Psoas muscle (tissue), 8 donors: ENCODE results near the gene STX16. TPM values are rescaled to one million over a fixed set of nuclear protein-coding genes. Genes with fewer than 3 reads are reported as not detected.

Source experiments
- ATAC-seq, 4 donors: fragments of 200-7000 bp; cut with Tn5 transposase; one replicate each; pipeline ENCODE4 v1.9.1; 2020; ENCODE audit warnings: moderate library complexity in 3 of 4, mild to moderate bottlenecking in 2 of 4
- DNase-seq, 2 donors: peaks; one replicate each; pipeline ENCODE4 v3.0.0-alpha.2; 2020
- H3K27ac ChIP-seq: fragments of 200-600 bp; one replicate; pipeline ENCODE4 v1.8.0; 2022
- H3K27me3 ChIP-seq, 3 donors: fragments of 200-600 bp in 1 of 3; one replicate each; pipeline versions ENCODE4 v1.6.1 to v1.8.0; 2013 to 2022; ENCODE audit warnings: low read length in 2 of 3, mild to moderate bottlenecking in 2 of 3, moderate library complexity in 1 of 3; ENCODE audit not compliant: insufficient read depth in 3 of 3
- H3K36me3 ChIP-seq, 2 donors: fragments of 200-600 bp in 1 of 2; one replicate each; pipeline versions ENCODE4 v1.6.1 to v1.8.0; 2013 to 2022; ENCODE audit warnings: low read depth in 1 of 2, mild to moderate bottlenecking in 1 of 2, moderate library complexity in 1 of 2; ENCODE audit not compliant: insufficient read depth in 1 of 2
- H3K4me1 ChIP-seq: fragments of 200-600 bp; one replicate; pipeline ENCODE4 v1.8.0; 2022
- H3K4me3 ChIP-seq: fragments of 200-600 bp; one replicate; pipeline ENCODE4 v1.8.0; 2022; ENCODE audit warnings: mild to moderate bottlenecking
- H3K9me3 ChIP-seq: fragments of 200-600 bp; one replicate; pipeline ENCODE4 v1.8.0; 2022
- WGBS, 3 donors: extraction: QIAGEN DNeasy Blood & Tissue Kit; methylation state at CpG; one replicate each; pipeline versions ENCODE4 v1.1.6 to v1.1.7; 2013; 5-methylcytosine and 5-hydroxymethylcytosine counted together
- intact Hi-C, 2 donors: fragments of 100-400 bp; cut with DNase I; formaldehyde crosslinking; loops; one replicate each; pipeline versions ENCODE4 v1.11.0 to v1.14.2; 2022
- polyA plus RNA-seq, 3 donors: library from polyadenylated mRNA; stranded (reverse); fragments of 200-250 nt; gene quantifications; one replicate each; pipeline ENCODE4 v1.2.3, GENCODE V29; 2013
- total RNA-seq, 4 donors: library from RNA; stranded (reverse); fragmentation: NEBNext Ultra II Directional in 2 of 4; extraction: Animal tissue kit (Norgen Biotek cat#: 25700) in 2 of 4; gene quantifications; one replicate each; pipeline versions ENCODE4 v1.2.1 to v1.2.4, GENCODE V29; 2021 to 2023
- TF ChIP-seq, protein P1 (sequence below): fragments of 200-600 bp; IDR thresholded peaks from one replicate; pipeline ENCODE4 v1.8.0; 2022; ENCODE audit warnings: antibody characterized with exemption
- donor health status: healthy with polysubstance abuse.
- donor health status: DM: no; HTN: no; CAD: no; lungs with moderate emphysema.
- donor health status: Bipolar disorder and iron deficiency.
- donor health status: healthy.
- donor health status: DM: yes; HTN: yes; CAD: no.
- donor health status: DM: no; HTN: no; CAD: no.
- donor health status: DM: no; HTN: no; CAD: no.
- donor health status: DM: yes; HTN: yes; CAD: no.

Gene STX16
- total and polyA plus RNA-seq, 7 donors: 17.5 to 58.1 (median 20.0) TPM

DNA sequence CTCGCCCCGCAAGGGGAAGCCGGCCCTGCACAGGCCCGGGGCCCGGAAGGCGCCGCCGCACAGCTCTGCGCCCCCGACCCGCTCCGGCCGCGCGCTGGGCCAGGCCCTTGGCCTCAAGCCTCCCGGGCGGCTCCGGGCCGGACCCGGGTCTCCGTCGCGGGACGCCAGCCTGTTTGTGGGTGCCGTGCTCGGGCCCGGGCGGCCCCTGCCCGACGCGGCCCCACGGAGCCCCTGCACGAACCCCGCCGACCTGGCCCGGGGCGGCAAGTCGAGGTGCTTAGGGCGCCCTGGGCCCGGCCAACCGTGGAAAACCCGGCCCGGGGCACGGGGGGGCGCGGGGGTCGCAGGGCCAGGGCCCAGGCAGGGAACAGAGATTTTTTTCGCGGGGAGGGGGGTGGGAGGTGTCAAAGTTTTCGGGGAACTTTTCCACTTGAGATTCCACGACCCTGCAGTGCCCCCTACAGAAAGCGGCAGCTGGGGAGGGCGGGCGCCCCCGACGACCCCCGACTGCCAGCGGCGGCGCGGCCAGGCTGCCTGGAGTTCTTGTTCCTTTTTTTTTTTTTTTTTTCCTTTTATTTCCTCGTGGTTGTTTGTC is 805 bp upstream of the STX16 start:
- DNase-seq: no peak
- TF ChIP-seq, protein P1, sequence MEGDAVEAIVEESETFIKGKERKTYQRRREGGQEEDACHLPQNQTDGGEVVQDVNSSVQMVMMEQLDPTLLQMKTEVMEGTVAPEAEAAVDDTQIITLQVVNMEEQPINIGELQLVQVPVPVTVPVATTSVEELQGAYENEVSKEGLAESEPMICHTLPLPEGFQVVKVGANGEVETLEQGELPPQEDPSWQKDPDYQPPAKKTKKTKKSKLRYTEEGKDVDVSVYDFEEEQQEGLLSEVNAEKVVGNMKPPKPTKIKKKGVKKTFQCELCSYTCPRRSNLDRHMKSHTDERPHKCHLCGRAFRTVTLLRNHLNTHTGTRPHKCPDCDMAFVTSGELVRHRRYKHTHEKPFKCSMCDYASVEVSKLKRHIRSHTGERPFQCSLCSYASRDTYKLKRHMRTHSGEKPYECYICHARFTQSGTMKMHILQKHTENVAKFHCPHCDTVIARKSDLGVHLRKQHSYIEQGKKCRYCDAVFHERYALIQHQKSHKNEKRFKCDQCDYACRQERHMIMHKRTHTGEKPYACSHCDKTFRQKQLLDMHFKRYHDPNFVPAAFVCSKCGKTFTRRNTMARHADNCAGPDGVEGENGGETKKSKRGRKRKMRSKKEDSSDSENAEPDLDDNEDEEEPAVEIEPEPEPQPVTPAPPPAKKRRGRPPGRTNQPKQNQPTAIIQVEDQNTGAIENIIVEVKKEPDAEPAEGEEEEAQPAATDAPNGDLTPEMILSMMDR: no peak
- no peaks in the 10 kb centered on the region for H3K9me3 ChIP-seq
- 2 to 4% (median 2%) methylated on average over 45 to 62 of the region's 62 CpGs for WGBS, 3 donors
- intact Hi-C loops: loop anchor here (2.0 to 10.0 kb wide), 6 partner anchors 42 to 413 kb away; partner anchors contain the start of genes NPEPL1 (in 2 of the 2), ATP5F1E (in 1 of the 2) and RAB22A (in 1 of the 2)
- H3K36me3 ChIP-seq: no peaks in the 10 kb centered on the region
- H3K4me1 ChIP-seq: peaks cover 50% of the 10 kb centered on the region
- peak overlapping the region; percentile 93 for H3K27ac ChIP-seq
- peak; percentile 3 to 18 (median 15) for ATAC-seq
- no peaks in the 10 kb centered on the region for H3K27me3 ChIP-seq
- H3K4me3 ChIP-seq: peak overlapping the region; percentile 73

DNA sequence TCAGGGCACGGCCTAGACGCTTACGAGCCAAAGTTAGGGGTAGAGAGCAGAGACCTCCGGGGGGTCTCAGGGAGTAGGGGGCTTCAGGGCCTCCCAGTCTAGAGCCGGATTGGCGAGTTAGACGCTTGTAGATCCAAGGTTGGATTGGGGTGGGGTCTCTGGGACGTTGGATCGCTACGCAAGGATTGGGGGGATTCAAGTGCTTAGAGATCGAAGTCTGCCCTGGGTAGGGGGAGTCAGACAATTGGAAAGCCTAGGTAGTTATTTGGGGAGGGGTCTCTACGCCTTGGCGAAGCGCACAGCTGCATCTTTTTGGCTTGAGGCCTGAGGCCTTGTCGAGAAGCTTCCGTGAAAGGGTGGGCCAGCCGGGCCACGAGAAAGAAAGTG is 469 bp downstream of the STX16 start:
- Histone ChIP-seq H3K36me3 (no peaks in the 10 kb centered on the region), H3K27ac (peak overlapping the region; percentile 93)
- no peak for DNase-seq

DNA sequence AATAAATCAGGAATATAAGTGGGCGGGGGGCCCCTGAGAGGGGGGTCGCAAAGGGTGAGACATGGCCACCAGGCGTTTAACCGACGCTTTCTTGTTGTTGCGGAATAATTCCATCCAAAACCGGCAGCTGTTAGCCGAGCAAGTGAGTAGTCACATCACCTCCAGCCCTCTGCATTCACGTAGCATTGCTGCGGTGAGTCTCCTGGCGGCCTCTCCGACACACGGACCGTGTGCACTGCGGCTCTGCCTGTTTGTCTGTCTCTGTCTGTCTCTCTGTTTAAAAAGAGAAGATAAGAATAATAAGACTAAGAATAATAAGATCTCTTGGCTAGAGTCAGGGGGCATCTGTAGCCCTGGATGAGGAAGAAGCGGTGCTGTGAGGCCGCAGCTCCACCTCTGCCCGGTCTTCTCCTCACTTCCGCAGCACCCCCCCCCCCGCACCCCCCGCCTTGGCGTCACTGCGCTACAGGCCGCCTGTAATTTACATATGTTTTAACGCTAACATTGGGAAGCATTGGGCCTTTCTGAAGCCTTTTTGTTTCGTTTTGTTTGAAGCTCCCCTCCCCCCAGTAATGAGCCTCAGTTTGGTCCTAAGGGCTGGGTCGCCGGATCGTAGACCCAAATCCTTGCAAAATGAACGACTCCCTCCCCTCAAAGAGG is 993 bp downstream of the STX16 start:
- WGBS, 3 donors: 0 to 1% (median 1%) methylated on average over 29 to 30 of the region's 30 CpGs
- peaks cover 50% of the 10 kb centered on the region for H3K4me1 ChIP-seq

More for the DNA sequence above, 469 bp downstream of the STX16 start:
- 0 to 2% (median 1%) methylated on average over 18 of the region's 18 CpGs for WGBS, 3 donors
- H3K27me3 ChIP-seq: no peaks in the 10 kb centered on the region
- intact Hi-C loops: loop anchor here (2.0 to 10.0 kb wide), 6 partner anchors 41 to 414 kb away; partner anchors contain the start of genes NPEPL1 (in 2 of the 2), ATP5F1E (in 1 of the 2) and RAB22A (in 1 of the 2)
- TF ChIP-seq, protein P1: no peak
- ATAC-seq: no peak
- H3K4me1 ChIP-seq: peaks cover 49% of the 10 kb centered on the region
- no peaks in the 10 kb centered on the region for H3K9me3 ChIP-seq
- peak overlapping the region; percentile 73 for H3K4me3 ChIP-seq

DNA sequence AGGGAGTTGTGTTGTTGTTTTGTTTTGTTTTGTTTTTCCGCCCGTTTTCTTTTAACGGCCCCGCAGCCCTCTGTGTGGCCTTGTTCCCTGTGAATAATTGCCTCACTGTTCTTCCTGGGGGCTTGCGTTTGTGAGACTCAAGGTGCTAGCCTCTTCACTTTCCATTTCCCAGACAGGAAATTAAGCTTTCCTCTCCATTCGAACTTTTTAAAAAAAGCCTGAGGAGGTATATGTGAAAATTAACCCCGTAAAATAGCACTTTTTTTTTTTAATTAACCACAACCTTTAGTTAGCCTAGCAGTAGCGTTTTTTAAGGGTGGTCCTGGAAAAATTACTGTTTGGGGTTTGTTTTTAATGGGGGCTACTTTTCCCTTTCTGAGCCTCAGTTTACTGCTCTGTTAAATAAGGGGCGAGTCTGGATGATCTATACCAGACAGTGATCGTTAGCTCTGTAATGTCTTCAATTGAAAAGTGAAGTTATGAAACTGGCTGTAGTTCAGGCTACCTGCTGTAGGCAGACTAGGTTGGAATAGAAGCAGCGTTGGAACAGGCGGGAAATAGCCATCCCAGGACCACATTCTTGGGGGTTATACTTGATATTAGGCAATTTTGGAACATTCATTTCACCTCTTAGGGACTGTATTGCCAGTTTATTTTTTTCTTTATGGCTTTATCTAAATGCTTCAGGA is 1.7 kb downstream of the STX16 start:
- Histone ChIP-seq H3K9me3 (no peaks in the 10 kb centered on the region), H3K36me3 (no peaks in the 10 kb centered on the region), H3K4me1 (peaks cover 51% of the 10 kb centered on the region), H3K27me3 (no peaks in the 10 kb centered on the region), H3K4me3 (peak overlapping the region; percentile 73), H3K27ac (peak overlapping the region; percentile 93)
- intact Hi-C loops: loop anchor here (5.0 to 10.0 kb wide), 5 partner anchors 40 to 415 kb away; partner anchors contain the start of genes ATP5F1E (in 1 of the 2), NPEPL1 (in 1 of the 2) and RAB22A (in 1 of the 2)
- no peak for DNase-seq
- WGBS, 3 donors: 12 to 16% (median 14%) methylated on average over 12 of the region's 12 CpGs
- TF ChIP-seq, protein P1: no peak
- no peak for ATAC-seq

More for the DNA sequence above, 993 bp downstream of the STX16 start:
- Histone ChIP-seq H3K27ac (peak overlapping the region; percentile 93), H3K36me3 (no peaks in the 10 kb centered on the region), H3K9me3 (no peaks in the 10 kb centered on the region), H3K27me3 (no peaks in the 10 kb centered on the region), H3K4me3 (peak overlapping the region; percentile 73)
- ATAC-seq: peak in 2 of 4 donors; percentile 50 to 51
- intact Hi-C loops: loop anchor here (2.0 to 10.0 kb wide), 6 partner anchors 40 to 415 kb away; partner anchors contain the start of genes NPEPL1 (in 2 of the 2), ATP5F1E (in 1 of the 2) and RAB22A (in 1 of the 2)
- TF ChIP-seq, protein P1: no peak
- DNase-seq: peak; percentile 40 to 62
